Measurements from ENCODE around the gene INAFM2.

- TF ChIP-seq CTCF (tag by site-specific recombination; IDR thresholded peaks at IDR 0.05) (no peak), ZFP41 (tag by site-specific recombination; IDR thresholded peaks at IDR 0.05; ENCODE audit: borderline replicate concordance) (no peak), ZNF274 (IDR thresholded peaks at IDR 0.05; ENCODE audit: low read length) (no peak), ZNF274 (tag by site-specific recombination; IDR thresholded peaks at IDR 0.05; ENCODE audit: borderline replicate concordance) (no peak), ZNF114 (tag by site-specific recombination; IDR thresholded peaks at IDR 0.05) (no peak), ZNF629 (tag by site-specific recombination; IDR thresholded peaks at IDR 0.05) (no peak)
Measured at GRCh38 chr15:40282869-40283614, 40.5 kb upstream of the INAFM2 start, which contains the start of gene ANKRD63.
